ENCODE results near the gene CEP295NL.
A peak's percentile ranks its signal among the peaks of the same experiment; 100 is the strongest.
"Not testable (repeated sequence)": the region's sequence is repeated elsewhere in the genome, so short reads cannot be mapped to it uniquely, and the experiment has no call there.

The CEP295NL gene

GRCh38 chr17:78929908-78930775 lies 27.1 kb upstream of the CEP295NL start:
- DNase-seq, result no peak

- peak in 34 of 56 donors; percentile 12 to 66 (median 47) for DNase-seq
Measured at GRCh38 chr17:78925662-78926555, 22.9 kb upstream of the CEP295NL start.

GRCh38 chr17:78925234-78925633 lies 22.2 kb upstream of the CEP295NL start, which contains the start of gene TIMP2:
Gene TIMP2 (minus strand): TSS chr17:78925387. CDS start chr17:78925088, 299 bp downstream.
- DNase-seq, result peak in 54 of 56 donors; percentile 26 to 93 (median 77)

GRCh38 chr17:78924481-78925151 lies 21.6 kb upstream of the CEP295NL start:
- peak in 8 of 56 donors; percentile 13 to 75 (median 28) for DNase-seq

GRCh38 chr17:78923660-78924453 lies 20.9 kb upstream of the CEP295NL start:
- DNase-seq, result peak in 9 of 56 donors; percentile 11 to 36 (median 26)

GRCh38 chr17:78922816-78923498 lies 20.0 kb upstream of the CEP295NL start:
- peak in 4 of 56 donors; percentile 9 to 34 (median 28) for DNase-seq

GRCh38 chr17:78921437-78921971 lies 18.5 kb upstream of the CEP295NL start:
- DNase-seq, result peak in 52 of 56 donors; percentile 15 to 82 (median 54)

GRCh38 chr17:78920528-78920927 lies 17.5 kb upstream of the CEP295NL start:
- DNase-seq, result no peak

GRCh38 chr17:78919861-78920450 lies 17.0 kb upstream of the CEP295NL start:
- DNase-seq, result peak in 2 of 56 donors; percentile 18

GRCh38 chr17:78918979-78919378 lies 16.0 kb upstream of the CEP295NL start:
- no peak for DNase-seq

- DNase-seq, result no peak
Measured at GRCh38 chr17:78917451-78918275, 14.7 kb upstream of the CEP295NL start.

GRCh38 chr17:78915872-78916632 lies 13.1 kb upstream of the CEP295NL start:
- DNase-seq, result peak in 8 of 56 donors; percentile 19 to 56 (median 30)

GRCh38 chr17:78913115-78913514 lies 10.1 kb upstream of the CEP295NL start:
- DNase-seq, result no peak

- DNase-seq, result peak in 1 of 56 donors; percentile 22
Measured at GRCh38 chr17:78912082-78912481, 9.1 kb upstream of the CEP295NL start.

- DNase-seq, result not testable (repeated sequence)
Measured at GRCh38 chr17:78911543-78911942, 8.5 kb upstream of the CEP295NL start.

- peak in 2 of 56 donors; percentile 27 to 36 for DNase-seq
Measured at GRCh38 chr17:78910497-78911284, 7.7 kb upstream of the CEP295NL start.

All from nucleus accumbens (tissue), 56 donors.